HG03342 (cell line): ENCODE results near the gene DIAPH3.

Experiments used
- ATAC-seq: cut with Tn5 transposase; IDR thresholded peaks from one replicate; pipeline ENCODE4 v1.9.1; 2021; ENCODE audit warnings: mild to moderate bottlenecking, moderate library complexity; ENCODE audit not compliant: unreplicated experiment

Gene DIAPH3

DNA sequence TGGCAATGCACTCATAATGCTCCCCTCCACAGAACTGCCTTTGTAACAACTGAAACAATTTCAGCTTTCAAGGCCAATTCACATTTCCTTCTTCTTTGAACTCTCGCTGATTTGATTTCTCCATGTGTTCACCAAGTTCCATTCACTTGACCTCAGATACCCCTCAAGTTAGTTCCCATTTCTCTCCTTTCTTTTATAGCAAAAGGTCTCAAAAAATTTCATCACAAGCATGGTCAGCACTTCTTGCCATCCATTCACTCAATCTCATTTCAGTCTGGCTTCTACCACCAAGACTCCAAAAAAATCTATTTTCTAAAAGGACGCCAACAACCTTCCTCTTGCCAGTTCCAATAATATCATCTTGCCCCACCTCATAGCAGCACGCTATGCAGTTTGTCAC is 135.7 kb downstream of the DIAPH3 start:
- no peak for ATAC-seq

DNA sequence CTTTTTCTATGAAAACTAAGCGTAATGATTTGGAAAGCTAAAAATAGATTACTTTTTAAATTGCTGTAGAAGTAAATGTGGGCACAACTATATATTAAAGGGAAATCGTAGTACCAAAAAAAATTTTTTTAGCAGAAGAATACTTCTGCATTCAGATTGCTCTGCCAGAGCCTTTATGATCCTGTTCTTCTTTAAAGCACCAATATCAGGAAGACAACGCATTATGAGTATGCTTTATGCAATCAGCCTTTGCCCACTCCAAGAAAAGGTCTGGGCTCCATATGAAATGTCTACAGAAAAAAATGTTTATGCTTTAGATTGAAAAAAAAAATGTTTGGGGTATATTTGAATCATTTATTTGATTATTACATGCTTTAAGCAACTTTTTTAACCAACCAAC is 137.4 kb downstream of the DIAPH3 start:
- ATAC-seq = no peak

DNA sequence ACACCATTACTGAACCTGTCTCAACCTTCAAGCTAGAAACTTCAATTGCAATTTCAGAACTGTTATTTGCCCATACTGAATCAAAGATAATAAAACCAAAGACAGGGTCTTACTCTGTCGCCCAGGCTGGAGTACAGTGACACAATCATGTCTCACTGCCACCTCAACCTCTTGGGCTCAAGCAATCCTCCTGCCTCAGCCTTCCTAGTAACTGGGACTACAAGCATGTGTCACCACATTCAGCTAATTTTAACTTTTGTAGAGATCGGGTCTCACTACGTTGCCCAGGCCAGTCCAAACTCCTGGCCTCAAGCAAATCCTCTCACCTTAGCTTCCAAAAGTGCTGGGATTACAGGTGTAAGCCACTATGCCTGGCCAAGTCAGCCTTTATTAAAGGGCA is 143.4 kb downstream of the DIAPH3 start:
- ATAC-seq = no peak

DNA sequence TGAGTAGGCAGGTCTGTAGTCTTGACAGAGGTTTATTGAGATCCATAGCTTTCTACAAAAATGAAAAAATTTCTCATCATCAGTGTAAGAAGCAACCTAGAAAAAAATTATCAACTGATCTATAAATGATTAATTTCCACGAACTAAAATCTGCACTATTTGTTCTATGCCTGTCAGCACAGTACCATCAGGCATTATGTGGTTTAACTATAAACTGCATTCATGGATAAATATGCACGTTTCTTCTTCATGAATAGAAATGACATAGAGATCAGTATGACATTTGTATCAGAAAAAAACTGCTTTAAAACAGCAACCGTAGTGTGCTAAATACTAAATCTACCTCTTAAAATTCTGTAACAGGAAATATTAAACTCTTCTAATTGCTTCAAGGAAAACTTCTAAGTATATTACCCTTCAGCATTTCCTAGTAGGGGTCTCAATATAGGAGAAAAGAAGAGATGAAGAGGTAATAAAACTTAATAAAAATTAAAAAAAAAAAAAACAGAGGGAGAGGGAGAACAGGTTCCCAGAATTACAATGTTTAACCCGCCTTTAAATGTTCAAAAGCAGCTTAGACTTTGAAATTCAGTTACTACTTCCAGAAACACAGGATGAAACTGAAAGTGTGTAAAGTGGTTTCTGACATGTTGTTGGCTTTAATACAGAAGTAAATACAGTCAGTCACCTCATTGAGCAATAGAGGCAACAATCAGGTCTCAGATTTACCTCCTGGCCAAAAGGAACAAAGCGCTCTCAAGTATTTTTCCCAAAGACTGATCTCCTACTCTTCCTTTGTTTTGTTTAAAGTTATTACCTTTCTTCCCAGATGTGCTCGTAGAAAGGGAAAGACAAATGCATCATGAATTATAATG is 144.4 kb downstream of the DIAPH3 start:
- peak; percentile 86 for ATAC-seq

DNA sequence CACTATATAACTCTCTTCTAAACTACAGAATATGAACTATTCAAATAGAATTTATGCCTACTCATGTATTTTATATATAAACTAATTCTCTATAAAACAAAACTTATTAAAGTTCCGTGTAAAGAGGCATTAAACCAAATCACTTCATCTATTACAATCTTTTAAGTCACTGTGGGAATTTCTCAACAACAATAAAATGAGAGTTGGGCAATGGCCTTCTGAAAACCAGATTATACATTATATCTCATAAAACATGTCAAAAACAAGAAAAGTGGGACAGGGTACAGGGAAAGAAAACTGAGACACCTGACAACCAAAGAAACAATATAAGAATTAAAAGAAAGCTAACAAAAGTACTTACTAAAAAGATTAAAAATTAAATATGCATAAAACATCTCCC is 145.2 kb downstream of the DIAPH3 start:
- ATAC-seq = no peak

DNA sequence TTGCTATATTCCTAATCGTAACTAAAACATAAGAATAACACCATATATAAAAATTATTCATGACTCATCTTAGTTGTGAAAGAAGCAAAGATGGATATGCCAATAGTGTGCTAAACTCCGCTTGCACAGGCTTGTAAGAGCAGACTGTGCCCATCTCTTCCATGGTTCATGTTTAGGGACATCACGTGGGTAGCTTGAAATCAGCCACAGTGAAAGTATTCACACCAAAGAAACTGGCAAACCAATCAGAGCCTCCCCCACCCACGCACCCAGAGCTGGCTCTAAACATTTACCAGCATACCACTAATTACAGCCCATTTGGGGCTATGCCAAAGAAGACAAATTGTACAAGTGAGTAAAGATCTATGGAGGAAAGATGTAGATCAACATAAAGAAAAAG is 147.5 kb downstream of the DIAPH3 start:
- no peak for ATAC-seq

DNA sequence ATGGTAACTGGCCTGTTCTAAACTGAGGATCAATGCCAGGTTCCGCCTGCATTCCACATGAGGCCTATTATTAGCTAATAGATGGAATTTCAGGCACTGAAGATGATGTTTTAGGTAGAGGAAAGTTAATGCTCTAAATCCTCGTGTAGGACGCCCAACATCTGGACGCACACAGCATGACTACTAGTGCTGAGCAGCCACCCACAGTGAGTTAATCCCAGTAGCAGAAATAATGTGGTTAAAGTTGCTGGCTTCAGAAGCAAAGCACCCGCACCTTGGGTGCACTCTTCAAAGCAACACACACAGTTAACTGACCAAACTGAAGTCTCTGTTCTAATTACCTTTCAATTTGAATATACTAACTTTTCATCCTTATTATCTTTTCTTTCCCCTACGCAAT is 150.6 kb downstream of the DIAPH3 start:
- no peak for ATAC-seq

DNA sequence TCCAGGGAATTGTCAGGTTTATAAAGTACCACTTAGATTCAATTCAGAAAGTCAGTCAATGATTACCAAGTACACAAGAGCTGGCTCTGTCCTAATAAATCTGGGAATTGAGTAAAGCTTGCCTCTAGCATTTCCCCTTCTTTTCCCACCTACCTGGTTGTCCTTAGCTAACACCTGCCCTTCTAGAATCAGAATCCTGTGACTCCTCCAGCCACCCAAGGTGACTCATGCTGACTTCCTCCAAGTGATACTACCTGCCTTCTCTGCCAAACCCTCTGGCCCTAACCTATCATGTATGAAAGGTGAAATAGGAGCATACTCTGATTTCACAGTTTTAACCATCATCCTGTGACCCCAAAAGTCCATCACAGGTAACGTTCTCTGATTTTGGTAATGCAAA is 151.2 kb downstream of the DIAPH3 start:
- ATAC-seq = no peak

DNA sequence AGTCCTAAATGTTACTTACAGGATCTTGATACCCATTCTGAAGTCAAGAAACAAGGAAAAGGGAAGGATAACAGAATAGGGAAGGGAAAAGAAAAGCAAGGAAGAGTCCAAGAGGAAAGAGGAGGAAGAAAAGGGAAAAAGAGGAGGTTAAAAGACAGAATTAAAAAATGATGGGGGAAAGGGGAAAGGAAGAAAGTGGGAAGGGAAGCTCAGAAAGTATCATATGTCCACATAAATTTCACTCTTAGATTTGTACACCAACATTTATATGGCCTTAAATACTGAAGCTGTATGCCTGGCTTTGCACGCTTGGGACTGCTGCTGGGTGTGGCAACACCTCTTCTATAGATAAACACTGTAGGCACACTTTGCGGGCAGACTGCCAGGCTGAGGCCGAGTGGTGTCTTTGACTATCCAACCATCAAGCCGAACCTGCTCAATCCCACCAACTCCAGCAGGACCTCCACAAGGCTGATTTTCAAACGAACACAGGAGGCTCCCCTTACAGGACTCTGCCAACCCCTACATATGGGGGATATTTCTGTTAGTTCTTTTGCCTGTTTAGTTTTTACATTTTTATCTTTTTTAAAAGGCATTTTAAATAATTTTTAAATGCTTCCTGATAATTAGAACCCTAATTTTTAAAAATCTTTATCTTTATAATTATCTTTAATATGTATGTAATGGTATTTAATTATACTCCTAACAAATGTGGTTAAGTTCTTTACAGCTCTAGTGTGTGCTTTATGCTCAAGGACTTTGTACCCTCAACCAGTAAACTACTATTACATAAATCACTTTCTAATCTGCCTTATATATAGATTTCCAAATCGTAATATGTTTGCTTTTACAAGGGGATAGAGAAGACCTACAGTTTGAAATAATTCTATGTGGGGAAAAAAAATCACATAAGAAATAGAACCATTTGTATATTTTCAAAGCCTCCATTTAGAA is 154.2 kb downstream of the DIAPH3 start:
- ATAC-seq = no peak

DNA sequence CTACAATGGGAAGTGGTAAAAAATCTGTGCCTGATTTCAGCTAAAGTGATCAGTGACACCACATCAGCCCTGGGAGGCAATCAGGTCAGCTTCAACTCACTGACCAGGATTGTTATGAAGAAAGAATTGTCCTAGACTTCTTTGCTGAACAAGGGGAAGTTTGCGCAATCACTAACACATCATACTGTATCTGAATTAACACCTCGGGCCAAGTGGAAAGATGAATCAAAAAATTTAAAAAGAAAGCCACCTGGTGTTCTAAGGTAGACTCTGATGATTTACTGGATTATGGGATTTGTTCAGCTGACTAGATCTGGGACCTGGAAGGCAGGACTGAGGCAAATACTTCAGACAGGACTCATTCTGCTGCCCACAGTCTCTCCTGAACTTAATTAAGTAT is 161.8 kb downstream of the DIAPH3 start:
- ATAC-seq = no peak

DNA sequence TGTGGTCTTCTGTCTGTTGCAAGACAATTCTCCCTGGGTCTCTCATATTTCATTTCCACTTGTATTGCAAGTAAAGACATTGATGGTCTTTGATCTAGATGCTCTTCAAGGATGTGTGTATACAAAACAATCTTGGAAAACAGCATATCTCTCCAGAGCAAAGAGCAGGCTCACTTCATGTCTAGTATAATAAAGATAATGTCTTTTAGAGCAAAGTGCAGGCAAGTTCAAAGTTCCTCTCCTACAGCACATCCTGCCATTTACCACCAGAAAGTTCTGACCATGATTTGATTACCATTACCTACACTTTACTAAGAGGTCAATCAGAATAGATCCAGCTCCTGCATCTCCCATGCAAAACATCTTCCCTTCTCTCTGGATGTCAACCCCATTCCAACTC is 162.8 kb downstream of the DIAPH3 start:
- ATAC-seq = no peak

DNA sequence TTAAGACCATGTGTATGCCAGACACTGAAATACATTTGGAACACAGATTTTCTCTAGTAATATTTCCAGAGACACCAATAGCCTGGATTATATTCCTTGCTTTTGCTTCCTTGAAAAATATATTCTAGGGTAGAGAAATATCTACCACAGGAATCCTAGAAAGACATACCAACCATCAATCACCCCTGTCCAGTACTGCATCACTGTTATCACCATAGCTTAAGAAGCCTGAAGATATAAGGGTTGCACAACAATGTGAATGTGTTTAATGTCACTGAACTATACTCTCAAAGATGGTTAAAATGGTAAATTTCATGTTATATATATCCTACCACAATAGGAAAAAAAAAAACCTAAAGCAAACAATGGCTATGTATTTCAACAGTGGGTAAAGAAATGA is 163.6 kb downstream of the DIAPH3 start:
- ATAC-seq = no peak

DNA sequence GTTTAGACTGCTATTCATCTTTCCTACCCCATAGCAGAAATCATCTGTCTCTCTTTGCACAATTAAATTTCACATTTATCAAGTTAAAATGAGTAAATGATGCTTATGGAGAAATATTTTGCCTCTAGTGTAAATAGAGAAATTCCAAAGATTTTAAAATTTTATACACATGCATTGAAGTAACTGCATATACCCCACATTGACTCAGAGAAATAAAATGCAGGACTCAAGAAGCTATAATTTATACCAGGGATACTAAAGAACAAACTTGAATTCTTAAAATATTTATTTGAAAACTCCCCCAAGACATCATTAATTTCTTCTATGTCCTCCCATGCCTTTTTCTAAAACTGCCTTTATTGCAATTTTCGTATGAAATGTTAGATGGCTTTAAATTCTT is 165.8 kb downstream of the DIAPH3 start:
- ATAC-seq = no peak

DNA sequence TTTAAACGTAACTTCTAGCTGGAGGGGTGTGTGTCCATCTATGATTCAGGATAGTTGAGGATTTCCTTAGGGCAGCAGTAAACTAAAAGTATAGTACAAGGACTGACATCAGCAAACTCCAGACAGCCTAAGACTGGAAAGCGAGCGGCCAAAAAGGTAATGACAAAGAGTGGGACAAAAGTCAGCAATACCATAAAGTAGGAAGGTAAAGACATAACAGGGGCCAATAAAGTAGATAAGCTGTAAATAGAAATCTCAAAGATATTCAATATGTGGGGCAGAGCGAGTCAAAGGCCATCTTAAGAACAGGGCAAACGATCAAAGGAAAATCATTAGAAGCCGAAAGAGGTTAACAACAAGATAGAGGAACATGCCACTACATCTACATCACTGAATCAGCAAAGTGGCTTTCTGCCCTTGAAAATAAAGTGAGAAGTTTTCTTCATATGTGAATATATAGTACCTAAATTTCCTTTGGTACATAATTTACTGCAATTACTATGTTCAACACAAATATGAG is 167.2 kb downstream of the DIAPH3 start:
- ATAC-seq = no peak

DNA sequence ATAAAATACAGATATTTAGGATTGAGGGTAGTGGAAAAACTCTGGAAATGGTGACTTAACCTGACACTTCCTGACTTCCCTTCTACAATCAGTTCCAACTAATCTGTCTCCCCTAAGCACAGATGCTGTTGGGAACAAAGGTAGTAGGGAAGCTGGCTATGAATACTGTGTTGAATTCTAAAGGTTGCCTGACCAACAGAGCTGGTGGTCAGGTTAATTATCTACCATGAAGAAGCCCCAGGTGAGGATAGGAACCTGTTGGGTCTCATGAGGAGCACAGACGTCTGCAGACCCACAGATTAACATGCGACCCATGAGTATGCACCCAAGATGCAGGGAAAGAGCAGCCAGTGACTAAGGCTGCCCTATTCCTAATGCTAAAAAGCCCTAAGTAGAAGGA is 172.3 kb downstream of the DIAPH3 start:
- ATAC-seq = no peak

DNA sequence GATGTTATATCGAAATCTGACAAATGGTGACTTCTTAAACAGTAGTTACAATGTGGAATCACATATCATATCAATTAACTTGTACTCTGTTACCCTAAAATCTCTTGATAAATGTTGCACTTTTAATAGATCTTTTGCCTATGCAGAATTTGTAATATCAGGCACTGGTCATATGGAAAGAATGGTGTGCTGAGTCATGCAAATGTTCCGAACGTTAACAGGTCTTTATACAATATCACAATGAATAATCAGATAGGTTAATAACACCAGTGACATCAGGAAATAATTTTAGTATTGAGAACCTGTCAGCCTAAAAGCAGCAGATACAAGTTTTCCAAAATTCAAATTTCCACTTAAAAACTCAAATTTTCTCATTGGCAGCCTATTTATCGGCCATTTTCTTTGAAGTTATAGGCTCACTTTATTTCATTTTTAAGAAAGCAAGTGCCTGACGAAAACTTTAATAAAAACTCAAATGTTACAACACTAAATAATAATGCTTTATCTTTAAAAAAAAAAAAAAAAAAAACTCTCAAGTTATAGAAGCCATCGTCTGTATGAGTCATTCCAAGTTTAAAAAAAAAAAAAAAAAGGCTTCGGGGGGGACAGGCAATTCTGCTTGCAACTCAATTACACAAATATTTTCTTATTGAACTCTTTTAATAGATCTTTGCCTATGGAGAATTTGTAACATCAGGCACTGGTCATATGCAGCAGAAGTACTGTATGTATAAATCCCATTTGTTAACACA is 180.9 kb downstream of the DIAPH3 start:
- ATAC-seq = no peak

DNA sequence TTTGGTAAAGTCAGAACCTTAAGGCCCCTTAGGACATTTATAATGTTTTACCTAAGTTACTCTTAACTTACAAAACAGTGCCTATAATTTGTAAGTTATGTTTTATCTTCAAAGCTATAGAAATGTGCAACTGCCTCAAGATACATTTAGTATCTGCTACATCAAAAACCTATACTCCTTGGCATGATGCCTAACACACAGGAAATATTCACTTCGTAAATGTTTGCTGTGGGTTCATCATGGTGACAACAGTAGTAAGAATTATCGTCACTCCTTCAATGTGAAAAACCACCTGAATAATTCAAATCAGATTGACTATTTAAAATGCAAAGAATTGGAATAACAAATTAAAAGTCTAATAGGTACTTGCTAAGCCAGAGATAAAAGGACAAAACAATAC is 184.1 kb downstream of the DIAPH3 start:
- no peak for ATAC-seq

DNA sequence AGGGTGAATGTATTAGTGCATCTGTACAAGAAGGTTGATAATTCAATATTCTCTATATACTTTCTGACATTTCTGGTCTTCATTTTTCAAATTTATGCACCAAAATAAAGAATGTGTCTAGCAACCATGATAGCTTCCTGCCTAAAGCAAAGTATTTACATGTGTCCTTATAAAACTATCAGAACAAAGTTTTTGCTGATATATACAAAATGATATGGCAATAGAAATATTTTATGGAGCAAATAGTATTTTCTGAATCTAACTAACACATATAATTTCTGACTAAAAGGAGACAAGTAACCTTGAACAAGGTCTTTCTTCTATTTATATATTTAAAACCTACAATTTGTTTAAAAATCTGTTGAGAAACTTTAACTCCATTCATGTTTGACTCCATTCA is 184.9 kb downstream of the DIAPH3 start:
- no peak for ATAC-seq

DNA sequence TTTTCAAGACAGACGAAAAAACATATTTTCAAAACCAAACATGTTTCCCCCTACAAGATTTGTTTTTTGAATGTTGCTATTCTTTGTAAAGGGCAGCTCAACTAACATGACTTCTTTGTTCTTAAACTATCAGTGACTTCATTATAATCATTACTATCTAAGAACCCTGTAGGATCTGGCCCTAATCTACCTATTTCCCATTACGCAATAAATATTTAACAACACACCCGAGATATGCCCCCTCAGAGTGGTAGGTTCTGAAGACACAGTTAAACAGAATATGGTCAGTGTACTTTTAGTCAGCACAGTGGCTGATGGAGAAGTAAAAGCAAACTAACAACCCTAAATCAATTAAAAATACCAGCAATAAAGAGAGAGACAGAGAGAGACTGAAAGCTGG is 186.9 kb downstream of the DIAPH3 start:
- no peak for ATAC-seq

DNA sequence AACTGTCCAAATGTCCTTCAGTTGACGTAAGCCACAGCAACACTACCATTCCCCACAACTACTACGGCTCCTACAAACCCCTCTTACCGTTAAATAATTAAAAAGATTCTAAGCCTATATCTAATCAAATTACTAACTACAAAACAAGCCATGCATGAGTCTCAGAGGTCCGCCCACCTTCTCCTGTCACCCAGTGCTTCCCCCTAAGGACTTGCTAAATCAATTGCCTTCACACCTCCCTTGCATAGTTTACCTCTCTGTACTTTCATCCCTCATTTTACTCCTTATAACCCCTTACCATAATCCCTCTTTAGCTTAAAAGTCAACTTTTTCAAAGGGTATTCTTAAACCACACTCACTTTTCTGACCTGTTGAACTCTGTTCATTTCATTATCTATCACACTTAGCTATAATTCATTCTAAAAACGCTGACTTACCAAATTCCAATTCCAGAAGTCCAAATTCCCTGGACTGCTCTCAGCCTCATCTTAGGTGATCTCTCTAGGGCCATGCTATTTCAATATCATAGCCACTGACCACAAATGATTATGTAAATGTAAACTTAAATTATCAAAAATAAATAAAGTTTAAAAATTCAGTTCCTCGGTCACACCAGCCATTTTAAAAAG is 187.8 kb downstream of the DIAPH3 start:
- ATAC-seq = no peak

DNA sequence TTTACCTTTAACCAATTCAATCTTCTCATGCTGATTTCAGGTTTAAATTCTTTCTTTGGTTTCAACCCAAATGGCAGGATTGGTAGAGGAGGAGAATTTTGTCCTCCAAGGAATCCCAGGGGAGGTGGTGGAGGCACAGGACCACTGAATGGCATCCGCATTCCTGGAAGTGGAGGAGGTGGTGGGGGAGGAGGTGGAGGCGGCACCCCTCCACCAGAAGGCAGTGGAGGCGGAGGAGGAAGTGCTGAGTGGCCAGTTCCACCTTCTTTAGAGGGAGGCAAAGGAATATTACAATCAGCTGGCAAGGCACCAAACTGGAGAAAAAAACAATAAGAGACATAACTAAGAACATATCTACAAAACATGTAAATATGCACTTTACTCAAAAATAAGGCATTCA is 192.9 kb downstream of the DIAPH3 start:
- ATAC-seq = no peak
